ENCODE measurements around the gene TSLP. TPM values are rescaled to one million over a fixed set of nuclear protein-coding genes. Genes with fewer than 3 reads are reported as not detected.
A peak's percentile ranks its signal among the peaks of the same experiment; 100 is the strongest.

The TSLP gene
- polyA plus RNA-seq, 4 donors = 0.11 to 0.47 (median 0.20) TPM

DNA sequence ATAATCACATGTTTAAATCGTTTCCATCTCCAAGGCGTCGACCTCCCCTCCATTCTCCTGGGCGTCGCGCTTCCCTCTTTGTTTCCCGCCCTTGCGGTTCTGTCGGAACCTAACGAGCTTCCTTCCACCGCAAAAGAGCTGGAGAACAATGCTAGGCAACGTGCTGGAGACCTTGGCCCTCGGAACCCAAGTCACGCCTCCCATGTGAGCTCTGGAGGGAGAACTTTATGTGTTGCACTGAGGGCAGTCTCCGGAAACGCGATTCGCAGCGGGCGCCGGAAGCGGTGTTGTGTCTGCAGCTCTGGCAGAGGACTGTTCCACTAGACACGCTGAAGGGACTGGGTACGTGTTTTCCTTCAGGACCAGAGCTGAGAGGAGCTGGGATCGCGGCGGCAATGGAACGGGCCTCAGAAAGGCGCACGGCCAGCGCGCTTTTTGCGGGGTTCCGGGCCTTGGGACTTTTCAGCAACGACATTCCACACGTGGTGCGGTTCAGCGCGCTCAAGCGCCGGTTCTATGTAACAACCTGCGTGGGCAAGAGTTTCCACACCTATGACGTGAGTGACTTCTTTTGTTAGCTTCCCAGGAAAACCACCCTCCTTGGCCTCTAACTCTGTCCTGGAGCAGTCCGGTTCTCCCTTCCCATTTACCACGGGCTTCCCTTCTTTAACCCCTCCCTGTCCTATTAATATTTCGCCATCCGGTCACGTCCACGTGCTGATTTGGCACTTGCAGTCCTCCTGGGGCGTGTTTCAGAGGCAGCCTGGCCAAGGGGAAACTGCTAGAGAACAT lies 20.7 kb downstream of the TSLP start, which contains the start of gene WDR36:
Gene WDR36, plus strand, starts transcription at position 287 of the 792 bp plus-strand sequence. Its CDS starts 109 bp downstream, at position 396.
- peak; percentile 81 to 85 (median 82) for DNase-seq (ENCODE audit: low read depth in 4 of 4, low spot score in 3 of 4)

- no peak for DNase-seq (ENCODE audit: low read depth in 4 of 4, low spot score in 3 of 4)
Observed at GRCh38 chr5:111095982-111096381, 24.5 kb downstream of the TSLP start.

DNA sequence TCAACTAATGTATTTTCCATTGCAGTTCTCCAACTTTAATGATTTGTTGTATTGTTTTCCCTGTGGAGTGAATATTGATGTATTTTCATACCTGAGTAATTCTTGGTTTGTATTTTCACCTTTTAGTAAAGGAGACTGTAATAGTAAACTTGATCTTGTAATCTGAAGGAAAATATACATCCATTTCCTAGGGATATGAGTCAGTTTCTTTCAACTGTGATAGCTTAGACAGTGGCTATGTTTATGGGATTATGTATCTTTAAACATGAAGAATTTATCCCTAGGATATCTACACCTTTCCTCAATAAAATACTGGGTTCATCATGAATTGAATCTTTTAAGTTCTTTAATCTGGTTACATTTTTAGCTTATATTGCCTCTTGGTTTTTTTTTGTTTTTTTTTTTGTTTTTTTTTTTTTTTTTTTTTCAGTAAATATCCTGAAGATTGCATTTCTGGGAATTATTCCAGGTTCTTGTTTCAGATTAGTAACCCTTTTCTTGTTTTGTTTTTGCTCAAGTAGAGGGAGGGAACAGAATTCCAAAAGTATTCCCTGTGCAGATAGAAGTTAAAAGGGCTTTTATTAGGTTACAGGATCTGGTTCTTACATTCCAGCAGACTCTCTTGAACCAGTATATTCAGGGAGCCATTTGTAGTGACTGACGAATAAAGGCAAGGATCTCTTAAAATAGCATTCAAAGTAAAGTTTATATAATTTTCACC lies 27.7 kb downstream of the TSLP start:
- no peak for DNase-seq (ENCODE audit: low read depth in 4 of 4, low spot score in 3 of 4)

- DNase-seq (ENCODE audit: low read depth in 4 of 4, low spot score in 3 of 4) = no peak
Observed at GRCh38 chr5:111106320-111106948, 34.9 kb downstream of the TSLP start.

DNA sequence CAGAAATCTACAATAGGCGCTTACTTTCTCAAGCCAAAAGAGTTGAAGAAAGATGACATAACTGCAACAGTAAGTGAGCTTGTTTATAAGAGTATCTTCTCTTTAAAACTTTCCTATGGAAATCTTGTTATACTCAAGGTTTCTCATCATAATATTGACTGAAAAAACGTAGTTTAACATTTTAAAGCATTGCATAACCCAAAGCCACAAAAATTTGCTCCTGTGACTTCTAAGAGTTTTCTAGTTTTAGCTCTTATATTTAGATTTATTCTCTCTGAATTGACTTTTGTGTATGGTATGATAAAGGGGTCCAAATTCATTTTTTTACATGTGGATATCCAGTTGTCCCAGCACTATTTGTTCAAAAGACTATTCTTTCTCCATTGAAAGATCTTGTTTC lies 35.9 kb downstream of the TSLP start:
- DNase-seq (ENCODE audit: low read depth in 4 of 4, low spot score in 3 of 4) = no peak

- DNase-seq (ENCODE audit: low read depth in 4 of 4, low spot score in 3 of 4) = no peak
Observed at GRCh38 chr5:111111956-111112355, 40.4 kb downstream of the TSLP start.

- DNase-seq (ENCODE audit: low read depth in 4 of 4, low spot score in 3 of 4) = no peak
Observed at GRCh38 chr5:111113678-111114077, 42.2 kb downstream of the TSLP start.

- no peak for DNase-seq (ENCODE audit: low read depth in 4 of 4, low spot score in 3 of 4)
Observed at GRCh38 chr5:111115229-111115628, 43.7 kb downstream of the TSLP start.

DNA sequence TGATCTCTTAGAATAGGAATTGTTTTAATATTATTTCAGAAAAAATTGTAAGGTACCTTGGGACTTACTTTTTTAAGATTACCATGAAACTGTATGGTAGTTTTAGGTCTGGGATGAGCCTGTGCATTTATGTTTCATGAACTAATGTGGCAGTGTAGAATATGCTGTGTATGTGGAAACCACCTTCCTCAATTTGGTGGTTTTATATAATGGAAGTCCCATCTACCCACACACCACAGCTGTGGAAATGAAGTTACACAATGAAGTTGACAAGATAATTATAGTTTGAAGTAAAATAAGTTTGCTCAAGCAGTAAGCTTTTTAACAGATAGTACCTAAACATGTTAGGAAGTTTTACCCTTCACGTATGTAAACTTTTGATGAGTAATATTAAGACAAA lies 45.0 kb downstream of the TSLP start:
- DNase-seq (ENCODE audit: low read depth in 4 of 4, low spot score in 3 of 4) = no peak

DNA sequence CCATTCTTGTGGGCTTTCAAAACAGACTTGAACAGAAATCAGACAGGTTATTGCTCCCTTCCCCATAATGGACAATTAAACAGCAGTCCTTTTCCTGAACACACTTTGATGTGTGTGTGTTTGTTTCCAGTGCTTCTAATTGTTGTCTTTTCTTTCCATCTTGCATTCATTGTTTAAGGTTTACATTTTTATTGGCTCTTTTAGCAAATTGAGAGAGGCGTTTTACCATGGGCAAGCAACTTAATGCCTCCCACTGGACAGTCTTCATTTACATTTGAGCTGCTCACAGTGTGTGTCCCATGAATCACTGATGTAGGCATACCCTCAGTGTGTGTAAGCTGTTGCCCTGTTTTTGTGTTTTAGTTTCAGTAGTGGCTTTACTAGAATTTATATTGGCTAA lies 45.6 kb downstream of the TSLP start:
- DNase-seq (ENCODE audit: low read depth in 4 of 4, low spot score in 3 of 4) = no peak

DNA sequence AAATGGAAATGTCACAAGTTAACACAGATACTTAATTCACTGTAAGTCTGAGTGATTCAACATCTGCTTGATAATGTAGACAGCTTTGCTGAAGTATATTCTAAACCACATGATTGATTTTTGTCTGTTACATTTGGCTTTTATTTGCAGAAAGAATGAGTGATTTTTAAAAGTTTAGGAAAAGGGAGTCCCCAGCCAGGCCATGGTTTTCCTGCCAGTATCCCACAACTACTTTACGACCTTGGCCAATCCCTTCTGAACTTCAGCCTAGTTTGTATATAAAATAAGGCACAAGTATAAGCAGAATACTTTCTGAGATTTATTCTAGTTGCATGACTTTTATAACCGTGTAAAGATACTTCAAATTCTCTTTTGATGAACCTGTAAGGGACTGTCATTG lies 47.7 kb downstream of the TSLP start:
- no peak for DNase-seq (ENCODE audit: low read depth in 4 of 4, low spot score in 3 of 4)

DNA sequence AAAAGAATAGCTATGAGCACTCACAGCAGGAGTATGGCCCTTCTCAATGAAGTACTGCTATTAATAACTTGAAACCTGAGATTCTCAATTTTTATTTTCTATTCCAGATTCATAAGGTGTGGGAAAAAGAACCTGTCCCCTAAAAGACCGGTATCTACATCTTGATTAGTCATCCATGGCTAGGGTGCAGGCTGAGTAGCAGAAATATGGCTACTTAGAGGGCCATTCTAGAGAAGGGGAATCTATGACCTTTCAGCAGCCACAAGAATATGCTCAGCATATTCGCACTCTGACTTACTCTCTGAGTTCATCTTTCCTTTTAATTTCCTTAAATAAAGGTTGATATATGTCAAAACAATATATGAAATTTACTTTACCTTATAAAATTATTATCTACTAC lies 48.3 kb downstream of the TSLP start:
- DNase-seq (ENCODE audit: low read depth in 4 of 4, low spot score in 3 of 4) = no peak

- DNase-seq (ENCODE audit: low read depth in 4 of 4, low spot score in 3 of 4) = no peak
Observed at GRCh38 chr5:111120911-111121310, 49.4 kb downstream of the TSLP start.

DNA sequence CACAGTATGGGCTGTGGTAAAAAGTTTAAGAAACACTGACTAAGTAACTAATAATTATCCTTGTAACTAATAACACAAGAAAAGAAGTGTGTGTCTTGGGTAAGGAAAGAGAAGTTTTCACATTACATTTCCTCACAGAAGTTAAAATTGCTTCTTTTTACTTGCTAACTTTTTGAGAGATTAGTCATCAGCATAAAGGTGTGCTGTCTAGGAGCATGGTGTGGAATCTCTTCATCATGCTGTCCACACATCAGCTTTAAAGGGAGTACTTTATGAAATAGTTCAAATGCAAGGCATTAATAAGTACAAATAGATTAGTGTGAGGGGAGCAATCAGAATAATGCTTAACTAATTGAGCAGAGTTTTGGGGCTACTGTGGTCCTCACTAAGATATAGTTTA lies 50.4 kb downstream of the TSLP start:
- no peak for DNase-seq (ENCODE audit: low read depth in 4 of 4, low spot score in 3 of 4)

DNA sequence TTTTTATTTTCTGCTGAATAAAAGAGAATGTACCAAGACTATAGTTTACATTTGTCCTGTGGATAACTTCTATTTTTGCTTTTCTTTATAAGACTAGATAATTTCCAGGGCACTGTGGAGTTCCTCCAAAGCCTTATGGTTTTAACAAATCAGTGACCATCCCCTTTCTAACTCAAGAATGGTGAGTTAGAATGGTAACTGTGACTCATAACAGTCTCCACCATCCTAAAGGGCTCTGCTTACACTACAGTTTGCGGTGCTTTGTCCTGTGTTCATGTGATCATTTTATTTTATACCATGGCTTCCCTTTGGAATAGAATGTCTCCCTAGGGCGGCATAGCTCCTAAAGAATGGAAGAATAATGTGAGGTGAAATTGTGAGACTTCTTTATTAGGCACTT lies 50.9 kb downstream of the TSLP start:
- no peak for DNase-seq (ENCODE audit: low read depth in 4 of 4, low spot score in 3 of 4)

DNA sequence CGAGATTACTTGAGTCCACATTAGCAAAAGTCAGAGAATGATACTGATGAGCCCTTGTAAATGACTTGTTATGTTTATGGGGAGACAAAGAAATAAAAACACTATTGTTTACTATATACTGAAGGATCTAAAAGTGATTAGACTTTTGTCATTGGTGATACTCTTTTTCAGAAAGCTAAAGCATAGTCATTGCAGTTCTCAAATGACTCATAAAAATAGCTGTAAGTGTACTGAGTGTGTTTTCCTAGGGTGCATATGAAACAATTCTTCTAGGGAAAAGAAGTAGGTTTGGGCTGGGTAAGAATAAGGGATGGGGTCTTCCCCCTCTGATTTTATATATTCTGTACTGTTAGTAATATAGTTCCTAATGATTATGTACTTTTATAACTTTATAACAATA lies 53.3 kb downstream of the TSLP start:
- no peak for DNase-seq (ENCODE audit: low read depth in 4 of 4, low spot score in 3 of 4)

DNA sequence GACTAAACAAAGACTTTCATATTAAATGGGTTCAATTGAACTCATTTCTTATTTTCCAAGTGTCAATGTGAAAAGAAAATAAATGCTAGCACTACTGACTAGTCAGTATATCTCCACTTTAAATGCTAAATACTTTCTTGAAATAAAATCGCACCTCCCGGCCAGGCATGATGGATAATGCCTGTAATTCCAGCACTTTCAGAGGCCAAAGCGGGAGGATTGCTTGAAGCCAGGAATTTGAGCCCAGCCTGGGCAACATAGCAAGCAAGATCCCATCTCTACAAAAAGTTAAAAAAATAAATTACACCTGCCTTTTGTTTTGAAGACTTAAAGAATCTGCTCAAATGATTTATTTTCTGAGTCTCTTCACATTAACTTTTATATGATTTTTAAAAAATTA lies 55.4 kb downstream of the TSLP start:
- DNase-seq (ENCODE audit: low read depth in 4 of 4, low spot score in 3 of 4) = no peak

Other genes with a start within 250 kb of the TSLP start
- 10 to 100 TPM; 24.1 to 36.4 (median 30.8) TPM for gene WDR36, start 20.6 kb downstream of the TSLP start, polyA plus RNA-seq (ENCODE audit: insufficient read length in 4 of 4)
- gene CAMK4, start 152.7 kb downstream of the TSLP start, polyA plus RNA-seq (ENCODE audit: insufficient read length in 4 of 4) = 1 to 10 TPM; 3.9 to 6.8 (median 6.0) TPM